GM19035 (cell line): ENCODE measurements around the gene SIL1.
A peak's percentile ranks its signal among the peaks of the same experiment; 100 is the strongest.
"Not testable (repeated sequence)": the region's sequence is repeated elsewhere in the genome, so short reads cannot be mapped to it uniquely, and the experiment has no call there.

Source experiments
- ATAC-seq: cut with Tn5 transposase; IDR thresholded peaks from one replicate; pipeline ENCODE4 v1.9.1; 2021; ENCODE audit not compliant: unreplicated experiment

SIL1 gene

GRCh38 chr5:139197710-139198669, at the start of gene SIL1:
SIL1 (minus strand) TSS chr5:139198368; CDS start chr5:139127843, 70,525 bp downstream.
- ATAC-seq = peak; percentile 94

GRCh38 chr5:139246394-139246793, 48.2 kb upstream of the SIL1 start:
- ATAC-seq = no peak

- ATAC-seq = no peak
Observed at GRCh38 chr5:139245637-139246339, 47.6 kb upstream of the SIL1 start.

GRCh38 chr5:139243425-139243970, 45.3 kb upstream of the SIL1 start:
- ATAC-seq = no peak

GRCh38 chr5:139241139-139241538, 43.0 kb upstream of the SIL1 start:
- ATAC-seq = no peak

GRCh38 chr5:139236479-139236878, 38.3 kb upstream of the SIL1 start:
- no peak for ATAC-seq

- no peak for ATAC-seq
Observed at GRCh38 chr5:139232147-139232724, 34.1 kb upstream of the SIL1 start.

- no peak for ATAC-seq
Observed at GRCh38 chr5:139228201-139228803, 30.1 kb upstream of the SIL1 start.

GRCh38 chr5:139226131-139226530, 28.0 kb upstream of the SIL1 start:
- ATAC-seq = no peak

GRCh38 chr5:139223481-139223880, 25.3 kb upstream of the SIL1 start:
- ATAC-seq = no peak

GRCh38 chr5:139222346-139222745, 24.2 kb upstream of the SIL1 start:
- ATAC-seq = no peak

- ATAC-seq = not testable (repeated sequence)
Observed at GRCh38 chr5:139218038-139218437, 19.9 kb upstream of the SIL1 start.

GRCh38 chr5:139215107-139215975, 17.2 kb upstream of the SIL1 start:
- no peak for ATAC-seq

GRCh38 chr5:139214646-139215045, 16.5 kb upstream of the SIL1 start:
- ATAC-seq = no peak

GRCh38 chr5:139212906-139213305, 14.7 kb upstream of the SIL1 start:
- ATAC-seq = no peak

- ATAC-seq = no peak
Observed at GRCh38 chr5:139212486-139212885, 14.3 kb upstream of the SIL1 start.

- ATAC-seq = no peak
Observed at GRCh38 chr5:139210585-139210984, 12.4 kb upstream of the SIL1 start.

GRCh38 chr5:139207297-139208000, 9.3 kb upstream of the SIL1 start:
- ATAC-seq = no peak

GRCh38 chr5:139205586-139205985, 7.4 kb upstream of the SIL1 start:
- ATAC-seq = no peak
